NCI-H446 (cell line): ENCODE results near the gene BLTP2.
"Not testable (repeated sequence)": the region's sequence is repeated elsewhere in the genome, so short reads cannot be mapped to it uniquely, and the experiment has no call there.

Experiments
- DNase-seq, 2 experiments: peaks; one replicate each; lab custom pipeline; 2025; lab: John Stamatoyannopoulos, UW

The BLTP2 gene

GRCh38 chr17:28646039-28646754 lies 1.2 kb upstream of the BLTP2 start:
- DNase-seq, result no peak

GRCh38 chr17:28645576-28645939 lies 600 bp upstream of the BLTP2 start:
- DNase-seq, result no peak

GRCh38 chr17:28643983-28644786 lies 773 bp downstream of the BLTP2 start:
- DNase-seq, result peak in 1 of 2 experiments; percentile 43

- no peak for DNase-seq
Observed at GRCh38 chr17:28641579-28641978, 3.4 kb downstream of the BLTP2 start.

GRCh38 chr17:28635506-28635905 lies 9.5 kb downstream of the BLTP2 start:
- no peak for DNase-seq

- DNase-seq, result no peak
Observed at GRCh38 chr17:28634206-28634865, 10.6 kb downstream of the BLTP2 start.

GRCh38 chr17:28626818-28627217 lies 18.1 kb downstream of the BLTP2 start:
- no peak for DNase-seq

GRCh38 chr17:28624148-28624547 lies 20.8 kb downstream of the BLTP2 start:
- DNase-seq, result no peak

- no peak for DNase-seq
Observed at GRCh38 chr17:28623696-28624095, 21.3 kb downstream of the BLTP2 start.

GRCh38 chr17:28622186-28622585 lies 22.8 kb downstream of the BLTP2 start:
- DNase-seq, result no peak

GRCh38 chr17:28620010-28620409 lies 24.9 kb downstream of the BLTP2 start:
- no peak for DNase-seq

GRCh38 chr17:28618464-28618863 lies 26.5 kb downstream of the BLTP2 start:
- no peak for DNase-seq

GRCh38 chr17:28616281-28616680 lies 28.7 kb downstream of the BLTP2 start:
- DNase-seq, result no peak

GRCh38 chr17:28615260-28615940 lies 29.6 kb downstream of the BLTP2 start:
- DNase-seq, result no peak

- no peak for DNase-seq
Observed at GRCh38 chr17:28613931-28614381, 31.0 kb downstream of the BLTP2 start, which contains the start of gene RSKR. RSKR (minus strand) TSS chr17:28614185; CDS start chr17:28614161, 24 bp downstream.

- DNase-seq, result peak in 1 of 2 experiments; percentile 18
Observed at GRCh38 chr17:28612936-28613872, 31.8 kb downstream of the BLTP2 start.

GRCh38 chr17:28612531-28612930 lies 32.4 kb downstream of the BLTP2 start:
- DNase-seq, result no peak

GRCh38 chr17:28610376-28610775 lies 34.6 kb downstream of the BLTP2 start:
- DNase-seq, result no peak

- DNase-seq, result not testable (repeated sequence)
Observed at GRCh38 chr17:28604031-28604430, 40.9 kb downstream of the BLTP2 start.

- DNase-seq, result peak in 1 of 2 experiments; percentile 54
Observed at GRCh38 chr17:28599311-28600184, 45.4 kb downstream of the BLTP2 start.
